ENCODE data around the gene ATG4D.

The ATG4D gene

GRCh38 chr19:10587022-10587838 is 43.5 kb downstream of the ATG4D start, which contains the start of gene AP1M2:
Gene AP1M2 (minus strand): TSS chr19:10587312. CDS start chr19:10587231, 81 bp downstream.
- H3K4me2 ChIP-seq: no peak within 1 kb of the TSS
- no peak for TF ChIP-seq Cebpa-rat (IDR thresholded peaks at IDR 0.05)
- no peak within 1 kb of the TSS for H3K9ac ChIP-seq
- no peaks in the 10 kb centered on the region for H3K27me3 ChIP-seq
- H3K9me3 ChIP-seq: no peaks in the 10 kb centered on the region
- no peak within 1 kb of the TSS for H3K4me3 ChIP-seq
- H3K4me1 ChIP-seq: peaks cover 20% of the 10 kb centered on the region
- no peaks in the 10 kb centered on the region for H3K36me3 ChIP-seq
- no peaks in the 10 kb centered on the region for H4K20me1 ChIP-seq
- no peak within 1 kb of the TSS for H3K27ac ChIP-seq

- H3K27ac ChIP-seq: no peak overlapping the region
These were observed 44.1 kb downstream of the ATG4D start for GRCh38 chr19:10587839-10588150.

GRCh38 chr19:10593148-10593547 is 49.4 kb downstream of the ATG4D start:
- Histone ChIP-seq H3K9ac (no peak overlapping the region), H3K4me3 (no peak overlapping the region), H3K36me3 (no peaks in the 10 kb centered on the region), H3K27ac (no peak overlapping the region), H3K27me3 (no peaks in the 10 kb centered on the region), H3K4me2 (peak overlapping the region; percentile 39), H4K20me1 (no peaks in the 10 kb centered on the region), H3K9me3 (no peaks in the 10 kb centered on the region), H3K4me1 (peaks cover 59% of the 10 kb centered on the region)
- TF ChIP-seq Cebpa-rat (IDR thresholded peaks at IDR 0.05): no peak

More at GRCh38 chr19:10587839-10588150, 44.1 kb downstream of the ATG4D start:
- Histone ChIP-seq H3K4me3 (no peak overlapping the region), H3K27me3 (no peaks in the 10 kb centered on the region), H3K36me3 (no peaks in the 10 kb centered on the region), H4K20me1 (no peaks in the 10 kb centered on the region), H3K9ac (no peak overlapping the region), H3K9me3 (no peaks in the 10 kb centered on the region), H3K4me2 (no peak overlapping the region), H3K4me1 (peaks cover 25% of the 10 kb centered on the region)
- TF ChIP-seq Cebpa-rat (IDR thresholded peaks at IDR 0.05): no peak

- H4K20me1 ChIP-seq: no peaks in the 10 kb centered on the region
- H3K4me2 ChIP-seq: peak overlapping the region; percentile 39
- H3K4me1 ChIP-seq: peaks cover 67% of the 10 kb centered on the region
- H3K36me3 ChIP-seq: no peaks in the 10 kb centered on the region
- H3K9me3 ChIP-seq: no peaks in the 10 kb centered on the region
- no peak overlapping the region for H3K9ac ChIP-seq
- TF ChIP-seq Cebpa-rat (IDR thresholded peaks at IDR 0.05): no peak
- no peaks in the 10 kb centered on the region for H3K27me3 ChIP-seq
- no peak overlapping the region for H3K4me3 ChIP-seq
- 0 out of 2 replicates have a peak overlapping the region, but pooled peaks have one; percentile 28 for H3K27ac ChIP-seq
These were observed 50.3 kb downstream of the ATG4D start for GRCh38 chr19:10593820-10594637.

- Histone ChIP-seq H3K4me3 (no peak overlapping the region), H4K20me1 (peaks cover 18% of the 10 kb centered on the region), H3K4me2 (peak overlapping the region; percentile 12; the same call in 1 of the 2 replicates), H3K27me3 (no peaks in the 10 kb centered on the region), H3K9ac (no peak overlapping the region), H3K27ac (no peak overlapping the region), H3K9me3 (no peaks in the 10 kb centered on the region), H3K36me3 (no peaks in the 10 kb centered on the region), H3K4me1 (peaks cover 75% of the 10 kb centered on the region)
- TF ChIP-seq Cebpa-rat (IDR thresholded peaks at IDR 0.05): no peak
These were observed 56.4 kb downstream of the ATG4D start for GRCh38 chr19:10600149-10600548.

- no peaks in the 10 kb centered on the region for H3K27me3 ChIP-seq
- peak overlapping the region; percentile 55 for H3K4me2 ChIP-seq
- no peak overlapping the region for H3K9ac ChIP-seq
- H3K9me3 ChIP-seq: no peaks in the 10 kb centered on the region
- TF ChIP-seq Cebpa-rat (IDR thresholded peaks at IDR 0.05): no peak
- H3K36me3 ChIP-seq: peaks cover 12% of the 10 kb centered on the region; the same call in 1 of the 2 replicates
- H3K4me3 ChIP-seq: no peak overlapping the region
- H4K20me1 ChIP-seq: peaks cover 37% of the 10 kb centered on the region
- no peak overlapping the region for H3K27ac ChIP-seq
- peaks cover 70% of the 10 kb centered on the region for H3K4me1 ChIP-seq
These were observed 58.3 kb downstream of the ATG4D start for GRCh38 chr19:10601999-10602329.

- peak overlapping the region; percentile 96 for H3K4me2 ChIP-seq
- H3K4me3 ChIP-seq: peak overlapping the region; percentile 97
- no peak for TF ChIP-seq Cebpa-rat (IDR thresholded peaks at IDR 0.05)
- H3K9me3 ChIP-seq: no peaks in the 10 kb centered on the region
- H3K4me1 ChIP-seq: peaks cover 64% of the 10 kb centered on the region
- peaks cover 42% of the 10 kb centered on the region for H4K20me1 ChIP-seq
- no peaks in the 10 kb centered on the region for H3K27me3 ChIP-seq
- H3K27ac ChIP-seq: peak overlapping the region; percentile 99
- H3K9ac ChIP-seq: peak overlapping the region; percentile 99
- H3K36me3 ChIP-seq: peaks cover 17% of the 10 kb centered on the region
These were observed 58.8 kb downstream of the ATG4D start for GRCh38 chr19:10602330-10603083.

Data from BLaER1 (cell line).